PC-3 (cell line): Measurements from ENCODE around the gene GCNT3. TPM values are rescaled to one million over a fixed set of nuclear protein-coding genes. Genes with fewer than 3 reads are reported as not detected.
A peak's percentile ranks its signal among the peaks of the same experiment; 100 is the strongest.

Experiments
- ATAC-seq: fragments of 200-7000 bp; cut with Tn5 transposase; 2 replicates; pipeline ENCODE4 v1.9.1; 2020; ENCODE audit warnings: mild to moderate bottlenecking, moderate library complexity
- BruUV-seq: library from RNA; stranded (reverse); fragments of 400-500 nt; replicated peaks from 2 replicates; lab custom pipeline; 2021; lab: Mats Ljungman, UMichigan
- CTCF ChIA-PET: fragments of 300-600 bp; sonication (Branson Sonifier 250); formaldehyde crosslinking; loops from one replicate; lab custom pipeline; 2022; ENCODE audit warnings: antibody characterized with exemption; lab: Charles Lee
- POLR2A ChIA-PET: fragments of 300-600 bp; sonication (Branson Sonifier 250); formaldehyde crosslinking; loops from one replicate; lab custom pipeline; 2022; ENCODE audit warnings: antibody characterized with exemption; ENCODE audit not compliant: unreplicated experiment; lab: Charles Lee
- DNase-seq: peaks from one replicate; pipeline ENCODE4 v3.0.0-alpha.2; 2015
- H2AFZ ChIP-seq: fragments of 300-600 bp; sonication (generic); 2 replicates; pipeline ENCODE4 v1.6.0; 2016; ENCODE audit warnings: antibody characterized with exemption, low read length
- H3F3A ChIP-seq: fragments of 300-600 bp; sonication (generic); one replicate; pipeline ENCODE4 v1.6.0; 2017; ENCODE audit warnings: antibody characterized with exemption, low read length, control low read depth, mild to moderate bottlenecking; ENCODE audit not compliant: unreplicated experiment
- H3K27ac ChIP-seq: fragments of 300-600 bp; sonication (generic); 2 replicates; pipeline ENCODE4 v1.5.1; 2016; ENCODE audit warnings: mild to moderate bottlenecking, low read length
- H3K27me3 ChIP-seq: fragments of 300-600 bp; sonication (generic); 2 replicates; pipeline ENCODE4 v1.6.1; 2016; ENCODE audit warnings: low read length, mixed read lengths
- H3K36me3 ChIP-seq: fragments of 300-600 bp; sonication (generic); 2 replicates; pipeline ENCODE4 v1.6.1; 2016; ENCODE audit warnings: low read depth, mixed run types, low read length, mixed read lengths
- H3K4me1 ChIP-seq: fragments of 300-600 bp; sonication (generic); 2 replicates; pipeline ENCODE4 v1.5.1; 2016; ENCODE audit warnings: low read length; ENCODE audit not compliant: insufficient read depth
- H3K4me2 ChIP-seq: fragments of 300-600 bp; sonication (generic); 2 replicates; pipeline ENCODE4 v1.6.0; 2016; ENCODE audit warnings: low read length
- H3K4me3 ChIP-seq: fragments of 300-600 bp; sonication (generic); 2 replicates; pipeline ENCODE4 v1.5.1; 2016; ENCODE audit warnings: mild to moderate bottlenecking, low read length, mixed read lengths
- H3K79me2 ChIP-seq: fragments of 300-600 bp; sonication (generic); 2 replicates; pipeline ENCODE4 v1.6.1; 2017; ENCODE audit warnings: low read length, mixed read lengths
- H3K9ac ChIP-seq: fragments of 300-600 bp; sonication (generic); 2 replicates; pipeline ENCODE4 v1.6.0; 2016; ENCODE audit warnings: mild to moderate bottlenecking, low read length
- H3K9me2 ChIP-seq: fragments of 300-600 bp; sonication (generic); replicated peaks from 2 replicates; pipeline ENCODE4 v1.6.1; 2016; ENCODE audit warnings: mixed run types, low read length, mixed read lengths
- H3K9me3 ChIP-seq: fragments of 300-600 bp; sonication (generic); 2 replicates; pipeline ENCODE4 v1.6.1; 2016; ENCODE audit warnings: low read length, mixed read lengths
- H4K20me1 ChIP-seq: fragments of 300-600 bp; sonication (generic); 2 replicates; pipeline ENCODE4 v1.6.1; 2016; ENCODE audit warnings: low read length, mixed read lengths
- EZH2 ChIP-seq: fragments of 300-600 bp; sonication (generic); IDR thresholded peaks from one replicate; pipeline ENCODE4 v1.6.1; 2017; ENCODE audit warnings: antibody characterized with exemption, mild to moderate bottlenecking, low read length; ENCODE audit not compliant: unreplicated experiment
- EZH2phosphoT487 ChIP-seq: fragments of 300-600 bp; sonication (generic); IDR thresholded peaks from 2 replicates; pipeline ENCODE4 v1.6.1; 2018; ENCODE audit warnings: mild to moderate bottlenecking, antibody characterized with exemption, low read length, borderline replicate concordance
- intact Hi-C: fragments of 100-400 bp; cut with micrococcal nuclease; formaldehyde crosslinking; loops from 2 replicates; pipeline ENCODE4 v1.9.0; 2023
- total RNA-seq: library from RNA; depleted of rRNA; stranded (reverse); fragments of >200 nt; gene quantifications from 2 replicates; pipeline ENCODE4 v1.2.3, GENCODE V29; 2014
- TF ChIP-seq, protein P1 (sequence below): fragments of 300-600 bp; sonication (generic); conservative IDR thresholded peaks from 2 replicates; pipeline ENCODE4 v1.5.1; 2017; ENCODE audit warnings: antibody characterized with exemption, low read depth, mild to moderate bottlenecking, low read length

The GCNT3 gene
- total RNA-seq, 1 experiment from 2014 or later = 0.18 TPM

DNA sequence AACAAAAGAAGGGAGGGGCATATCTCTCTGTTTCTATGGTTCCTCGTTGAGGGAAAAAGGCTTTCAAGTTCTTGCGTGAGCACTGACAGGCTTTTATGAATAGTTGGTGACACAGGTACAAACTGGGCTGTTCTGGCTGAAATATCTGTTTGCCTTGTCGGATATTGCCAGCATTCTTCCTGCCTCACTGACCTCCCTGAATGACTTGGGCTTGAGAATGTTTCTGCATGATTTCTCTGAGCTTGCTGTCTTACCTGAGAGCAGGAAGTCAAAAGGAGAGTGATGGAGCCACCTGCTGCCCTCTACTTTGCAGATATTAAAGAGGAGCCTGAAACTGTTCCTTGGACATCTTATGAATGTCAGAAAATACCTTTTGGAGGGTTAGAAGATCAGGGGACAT, 4.8 kb downstream of the GCNT3 start:
- H3K4me3 ChIP-seq = no peak overlapping the region
- peaks cover 8% of the 10 kb centered on the region for H3K4me1 ChIP-seq
- intact Hi-C loops = no loop called here
- H3K79me2 ChIP-seq = no peaks in the 10 kb centered on the region
- H3K27me3 ChIP-seq = no peaks in the 10 kb centered on the region
- ATAC-seq (peak; percentile 24; the same call in 1 of the 2 replicates), DNase-seq (peak; percentile 32)
- H4K20me1 ChIP-seq = no peaks in the 10 kb centered on the region
- no TSS peak for BruUV-seq
- ChIA-PET CTCF (interaction anchor here (0.5 to 1.0 kb wide), 3 partner anchors 29 to 88 kb away, joined by 3 to 6 read pairs (median 3); no protein-coding TSS in a partner anchor), POLR2A (no interaction called here)
- no peak overlapping the region for H3K4me2 ChIP-seq
- H3K9me2 ChIP-seq = no peaks in the 10 kb centered on the region
- TF ChIP-seq EZH2 = no peak
- TF ChIP-seq, protein P1, sequence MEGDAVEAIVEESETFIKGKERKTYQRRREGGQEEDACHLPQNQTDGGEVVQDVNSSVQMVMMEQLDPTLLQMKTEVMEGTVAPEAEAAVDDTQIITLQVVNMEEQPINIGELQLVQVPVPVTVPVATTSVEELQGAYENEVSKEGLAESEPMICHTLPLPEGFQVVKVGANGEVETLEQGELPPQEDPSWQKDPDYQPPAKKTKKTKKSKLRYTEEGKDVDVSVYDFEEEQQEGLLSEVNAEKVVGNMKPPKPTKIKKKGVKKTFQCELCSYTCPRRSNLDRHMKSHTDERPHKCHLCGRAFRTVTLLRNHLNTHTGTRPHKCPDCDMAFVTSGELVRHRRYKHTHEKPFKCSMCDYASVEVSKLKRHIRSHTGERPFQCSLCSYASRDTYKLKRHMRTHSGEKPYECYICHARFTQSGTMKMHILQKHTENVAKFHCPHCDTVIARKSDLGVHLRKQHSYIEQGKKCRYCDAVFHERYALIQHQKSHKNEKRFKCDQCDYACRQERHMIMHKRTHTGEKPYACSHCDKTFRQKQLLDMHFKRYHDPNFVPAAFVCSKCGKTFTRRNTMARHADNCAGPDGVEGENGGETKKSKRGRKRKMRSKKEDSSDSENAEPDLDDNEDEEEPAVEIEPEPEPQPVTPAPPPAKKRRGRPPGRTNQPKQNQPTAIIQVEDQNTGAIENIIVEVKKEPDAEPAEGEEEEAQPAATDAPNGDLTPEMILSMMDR = peak; percentile 45
- H3K27ac ChIP-seq = no peak overlapping the region
- peak overlapping the region; percentile 57; the same call in 1 of the 2 replicates for H2AFZ ChIP-seq
- no peaks in the 10 kb centered on the region for H3K9me3 ChIP-seq
- no peaks in the 10 kb centered on the region for H3K36me3 ChIP-seq
- H3K9ac ChIP-seq = no peak overlapping the region
- H3F3A ChIP-seq = no peaks in the 10 kb centered on the region

DNA sequence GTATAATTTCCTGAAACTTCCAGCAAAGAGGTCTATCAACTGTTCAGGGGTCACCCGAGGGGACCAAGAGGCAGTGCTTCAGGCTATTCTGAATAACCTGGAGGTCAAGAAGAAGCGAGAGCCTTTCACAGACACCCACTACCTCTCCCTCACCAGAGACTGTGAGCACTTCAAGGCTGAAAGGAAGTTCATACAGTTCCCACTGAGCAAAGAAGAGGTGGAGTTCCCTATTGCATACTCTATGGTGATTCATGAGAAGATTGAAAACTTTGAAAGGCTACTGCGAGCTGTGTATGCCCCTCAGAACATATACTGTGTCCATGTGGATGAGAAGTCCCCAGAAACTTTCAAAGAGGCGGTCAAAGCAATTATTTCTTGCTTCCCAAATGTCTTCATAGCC, 6.8 kb downstream of the GCNT3 start:
- ChIA-PET POLR2A (no interaction called here), CTCF (no interaction called here)
- H4K20me1 ChIP-seq = no peaks in the 10 kb centered on the region
- BruUV-seq = no TSS peak
- H3K4me3 ChIP-seq = no peak overlapping the region
- TF ChIP-seq EZH2phosphoT487 = no peak
- no peak for TF ChIP-seq EZH2
- TF ChIP-seq, protein P1 = no peak
- H3K27me3 ChIP-seq = no peaks in the 10 kb centered on the region
- H3K4me2 ChIP-seq = no peak overlapping the region
- H3K79me2 ChIP-seq = no peaks in the 10 kb centered on the region
- no peak overlapping the region for H2AFZ ChIP-seq
- H3K27ac ChIP-seq = no peak overlapping the region
- H3K9me2 ChIP-seq = no peaks in the 10 kb centered on the region
- H3K9ac ChIP-seq = no peak overlapping the region
- no peaks in the 10 kb centered on the region for H3K9me3 ChIP-seq
- no peaks in the 10 kb centered on the region for H3K36me3 ChIP-seq
- intact Hi-C loops = no loop called here
- no peak for DNase-seq
- H3F3A ChIP-seq = no peaks in the 10 kb centered on the region
- no peaks in the 10 kb centered on the region for H3K4me1 ChIP-seq
- ATAC-seq = no peak

DNA sequence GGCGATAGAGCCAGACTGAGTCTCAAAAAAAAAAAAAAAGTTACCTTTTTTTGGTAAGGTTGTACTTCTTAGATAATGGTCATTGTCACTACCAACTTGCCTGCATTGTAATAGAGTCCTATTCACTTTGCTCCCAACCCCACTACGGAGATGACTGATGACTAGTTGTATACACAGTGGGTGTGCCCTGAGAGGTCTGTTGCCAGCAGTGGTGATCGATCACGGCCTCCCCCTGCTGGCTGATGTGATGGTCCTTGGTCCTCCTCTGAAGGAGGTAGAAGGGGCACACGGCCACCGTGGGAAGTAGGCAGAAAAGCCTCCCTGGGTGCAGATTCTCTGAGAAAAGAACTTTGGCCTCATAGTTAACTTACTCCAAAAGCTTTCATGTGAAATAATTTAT, 10.7 kb downstream of the GCNT3 start:
- TF ChIP-seq, protein P1 = peak; percentile 70
- TF ChIP-seq EZH2 = no peak
- TF ChIP-seq EZH2phosphoT487 = no peak
- Histone ChIP-seq H3K27me3 (no peaks in the 10 kb centered on the region), H3K9me3 (no peaks in the 10 kb centered on the region), H2AFZ (no peak overlapping the region), H3K4me2 (no peak overlapping the region), H3K4me1 (no peaks in the 10 kb centered on the region), H3F3A (no peaks in the 10 kb centered on the region), H3K9ac (no peak overlapping the region), H3K79me2 (no peaks in the 10 kb centered on the region), H3K4me3 (no peak overlapping the region), H3K9me2 (no peaks in the 10 kb centered on the region), H4K20me1 (no peaks in the 10 kb centered on the region), H3K36me3 (no peaks in the 10 kb centered on the region), H3K27ac (no peak overlapping the region)
- no TSS peak for BruUV-seq
- POLR2A ChIA-PET = no interaction called here
- ATAC-seq = peak; percentile 100
- intact Hi-C loops = loop anchor here (1.0 kb wide), 1 partner anchor 90 kb away; no protein-coding TSS in a partner anchor
- CTCF ChIA-PET = interaction anchor here (0.6 to 0.7 kb wide), 2 partner anchors 35 to 87 kb away, joined by 3 to 13 read pairs; no protein-coding TSS in a partner anchor
- peak; percentile 86 for DNase-seq
